Endothelial cell of umbilical vein (primary cell): Measurements from ENCODE around the gene WDR93. TPM values are rescaled to one million over a fixed set of nuclear protein-coding genes. Genes with fewer than 3 reads are reported as not detected.

Experiments
- BruUV-seq: library from RNA; stranded (reverse); fragments of 400-500 nt; replicated peaks from 2 replicates; lab custom pipeline; 2021; lab: Mats Ljungman, UMichigan
- CTCF ChIA-PET: fragments of 300-600, 350-600 bp; sonication (Branson Sonifier 250); formaldehyde crosslinking; loops from one replicate; lab custom pipeline; 2021; ENCODE audit warnings: antibody characterized with exemption, inconsistent platforms; lab: Charles Lee
- POLR2A ChIA-PET: fragments of 300-600, 350-600 bp; sonication (Branson Sonifier 250); formaldehyde crosslinking; loops from one replicate; lab custom pipeline; 2021; ENCODE audit warnings: antibody characterized with exemption, inconsistent platforms; lab: Charles Lee
- DNase-seq: peaks from one replicate; pipeline ENCODE4 v3.0.0-alpha.2; 2011; ENCODE audit warnings: low read depth, low spot score
- FAIRE-seq: peaks from 2 replicates; lab custom pipeline; 2011; peaks lifted over from hg19 to GRCh38; lab: Jason Lieb, UNC
- H2AFZ ChIP-seq: 2 replicates; pipeline ENCODE4 v1.6.0; 2012; ENCODE audit warnings: low read depth, low read length, control low read depth, inconsistent platforms
- H3K27ac ChIP-seq: 2 replicates; pipeline ENCODE4 v1.5.1; 2011; ENCODE audit warnings: low read depth, mild to moderate bottlenecking, control low read depth, low read length, moderate library complexity; ENCODE audit not compliant: insufficient read depth
- H3K27me3 ChIP-seq, 2 experiments: 2 replicates each; pipeline versions ENCODE4 v1.6.0 to v1.6.1; 2011; ENCODE audit warnings: low read length in 2 of 2, mixed read lengths in 1 of 2; ENCODE audit not compliant: control insufficient read depth in 2 of 2, insufficient read depth in 2 of 2
- H3K36me3 ChIP-seq, 2 experiments: 2 replicates in 1 of 2; 3 replicates in 1 of 2; pipeline ENCODE4 v1.5.1; 2011; ENCODE audit warnings: low read length in 2 of 2, mild to moderate bottlenecking in 1 of 2, moderate library complexity in 1 of 2; ENCODE audit not compliant: control insufficient read depth in 2 of 2, insufficient read depth in 2 of 2; ENCODE audit errors: extremely low read depth in 1 of 2
- H3K4me1 ChIP-seq: 3 replicates; pipeline ENCODE4 v1.5.1; 2011; ENCODE audit warnings: mild to moderate bottlenecking, low read length; ENCODE audit not compliant: control insufficient read depth, insufficient read depth; ENCODE audit errors: extremely low read depth
- H3K4me2 ChIP-seq: 2 replicates; pipeline ENCODE4 v1.6.1; 2011; ENCODE audit warnings: low read length, control low read depth, mixed read lengths; ENCODE audit not compliant: insufficient read depth
- H3K4me3 ChIP-seq, 3 experiments: fragments of 200-600 bp in 1 of 3; sonication (generic), shearing (Covaris generic) in 1 of 3; replicated peaks in 1 of 3; 2 replicates each; pipeline ENCODE4 v1.5.1; 2011 to 2016; ENCODE audit warnings: control low read depth in 3 of 3, low read length in 3 of 3, mild to moderate bottlenecking in 2 of 3, inconsistent platforms in 1 of 3, low read depth in 1 of 3, moderate library complexity in 1 of 3; ENCODE audit not compliant: insufficient read depth in 1 of 3
- H3K79me2 ChIP-seq: 2 replicates; pipeline ENCODE4 v1.6.0; 2012; ENCODE audit warnings: low read length, inconsistent platforms; ENCODE audit not compliant: control insufficient read depth, insufficient read depth
- H3K9ac ChIP-seq: replicated peaks from 2 replicates; pipeline ENCODE3; 2011; ENCODE audit warnings: low read length, control low read depth; ENCODE audit not compliant: insufficient read depth; ENCODE audit errors: extremely low read depth
- H3K9me1 ChIP-seq: replicated peaks from 3 replicates; pipeline ENCODE4 v1.6.0; 2011; ENCODE audit warnings: mild to moderate bottlenecking, low read length; ENCODE audit not compliant: control insufficient read depth, insufficient read depth; ENCODE audit errors: extremely low read depth
- H3K9me3 ChIP-seq: replicated peaks from 2 replicates; pipeline ENCODE4 v1.5.1; 2012; ENCODE audit warnings: low read length, inconsistent platforms; ENCODE audit not compliant: control insufficient read depth, insufficient read depth
- H4K20me1 ChIP-seq: replicated peaks from 2 replicates; pipeline ENCODE3; 2011; ENCODE audit warnings: mild to moderate bottlenecking, low read length; ENCODE audit not compliant: control insufficient read depth, insufficient read depth; ENCODE audit errors: extremely low read depth
- POLR2AphosphoS5 ChIP-seq: IDR thresholded peaks from 2 replicates; pipeline ENCODE4 v1.6.1; 2012; ENCODE audit warnings: low read depth, mild to moderate bottlenecking, control low read depth, low read length, moderate library complexity; ENCODE audit not compliant: insufficient read depth
- dilution Hi-C: fragments of 300-500 bp; cut with MboI; formaldehyde crosslinking; loops from one replicate; pipeline ENCODE4 v1.15.0; 2019; ENCODE audit warnings: low sequenced_read_pairs; ENCODE audit not compliant: extremely low pct_ligation_motif_present
- intact Hi-C: fragments of 100-400 bp; cut with micrococcal nuclease; formaldehyde crosslinking; loops from one replicate; pipeline ENCODE4 v1.10.0; 2022
- polyA plus RNA-seq, 4 experiments: library from polyadenylated mRNA; depleted of rRNA in 3 of 4; stranded (reverse) in 3 of 4; unstranded in 1 of 4; fragments of >200 nt; gene quantifications; 2 replicates each; pipeline versions ENCODE4 v1.2.1 to v1.2.3, GENCODE V29; 2011 to 2012; ENCODE audit warnings: missing spikeins in 1 of 4
- total RNA-seq: library from RNA; stranded (reverse); gene quantifications from 2 replicates; pipeline ENCODE4 v1.2.3, GENCODE V29; 2021
- TF ChIP-seq, protein P1 (sequence below), 2 donors: IDR thresholded peaks; 1 replicate in 1 of 2; 2 replicates in 1 of 2; pipeline ENCODE4 v1.5.1; 2011; ENCODE audit warnings: low read length in 2 of 2, mild to moderate bottlenecking in 2 of 2, moderate library complexity in 2 of 2, control low read depth in 1 of 2, inconsistent platforms in 1 of 2, low read depth in 1 of 2; ENCODE audit not compliant: insufficient read depth in 1 of 2; ENCODE audit errors: extremely low read depth in 1 of 2

WDR93 gene
- total and polyA plus RNA-seq, 2 donors (not counting 3 experiments of a cell fraction or from before 2014, with no cell fraction given) = 0.07 TPM; not detected in 1

- no peak overlapping the region for H3K27ac ChIP-seq
- FAIRE-seq (no peak), DNase-seq (no peak)
- dilution Hi-C loops (no loop called here), intact Hi-C loops (loop anchor here (1.0 kb wide), 1 partner anchor 25 kb away; no protein-coding TSS in a partner anchor)
- no peak overlapping the region for H3K9ac ChIP-seq
- peaks cover 0 to 1% of the 10 kb centered on the region in 2 experiments for H3K27me3 ChIP-seq
- H3K79me2 ChIP-seq = no peaks in the 10 kb centered on the region
- TF ChIP-seq POLR2AphosphoS5 = no peak
- H3K4me1 ChIP-seq = no peaks in the 10 kb centered on the region
- ChIA-PET CTCF (interaction anchor here (0.7 to 3.6 kb wide), 19 partner anchors 9 to 549 kb away, joined by 3 to 21 read pairs (median 5); no protein-coding TSS in a partner anchor), POLR2A (no interaction called here)
- no peak overlapping the region for H3K4me2 ChIP-seq
- H2AFZ ChIP-seq = no peak overlapping the region
- H3K9me1 ChIP-seq = no peaks in the 10 kb centered on the region
- BruUV-seq = no TSS peak
- H3K36me3 ChIP-seq = no peaks in the 10 kb centered on the region
- H3K9me3 ChIP-seq = no peaks in the 10 kb centered on the region
- H3K4me3 ChIP-seq = no peak overlapping the region
- no peaks in the 10 kb centered on the region for H4K20me1 ChIP-seq
Observed at GRCh38 chr15:89672221-89673164, 18.1 kb upstream of the WDR93 start.

- no peak overlapping the region for H3K27ac ChIP-seq
- no peaks in the 10 kb centered on the region for H3K4me1 ChIP-seq
- ChIA-PET CTCF (interaction anchor here (0.7 to 3.6 kb wide), 18 partner anchors 8 to 548 kb away, joined by 3 to 21 read pairs (median 5); no protein-coding TSS in a partner anchor), POLR2A (no interaction called here)
- H3K9me1 ChIP-seq = no peaks in the 10 kb centered on the region
- H3K9me3 ChIP-seq = no peaks in the 10 kb centered on the region
- TF ChIP-seq, protein P1, sequence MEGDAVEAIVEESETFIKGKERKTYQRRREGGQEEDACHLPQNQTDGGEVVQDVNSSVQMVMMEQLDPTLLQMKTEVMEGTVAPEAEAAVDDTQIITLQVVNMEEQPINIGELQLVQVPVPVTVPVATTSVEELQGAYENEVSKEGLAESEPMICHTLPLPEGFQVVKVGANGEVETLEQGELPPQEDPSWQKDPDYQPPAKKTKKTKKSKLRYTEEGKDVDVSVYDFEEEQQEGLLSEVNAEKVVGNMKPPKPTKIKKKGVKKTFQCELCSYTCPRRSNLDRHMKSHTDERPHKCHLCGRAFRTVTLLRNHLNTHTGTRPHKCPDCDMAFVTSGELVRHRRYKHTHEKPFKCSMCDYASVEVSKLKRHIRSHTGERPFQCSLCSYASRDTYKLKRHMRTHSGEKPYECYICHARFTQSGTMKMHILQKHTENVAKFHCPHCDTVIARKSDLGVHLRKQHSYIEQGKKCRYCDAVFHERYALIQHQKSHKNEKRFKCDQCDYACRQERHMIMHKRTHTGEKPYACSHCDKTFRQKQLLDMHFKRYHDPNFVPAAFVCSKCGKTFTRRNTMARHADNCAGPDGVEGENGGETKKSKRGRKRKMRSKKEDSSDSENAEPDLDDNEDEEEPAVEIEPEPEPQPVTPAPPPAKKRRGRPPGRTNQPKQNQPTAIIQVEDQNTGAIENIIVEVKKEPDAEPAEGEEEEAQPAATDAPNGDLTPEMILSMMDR (IDR thresholded peaks at IDR 0.05; ENCODE audit: extremely low read depth in 1 of 2, insufficient read depth in 1 of 2, low read depth in 1 of 2, low read length in 2 of 2) = peak; percentile 51 to 79
- TF ChIP-seq POLR2AphosphoS5 = no peak
- H3K4me2 ChIP-seq = no peak overlapping the region
- FAIRE-seq = peak; percentile 26
- dilution Hi-C loops (no loop called here), intact Hi-C loops (loop anchor here (1.0 kb wide), 1 partner anchor 26 kb away; no protein-coding TSS in a partner anchor)
- H4K20me1 ChIP-seq = no peaks in the 10 kb centered on the region
- no peak overlapping the region for H3K4me3 ChIP-seq
- no TSS peak for BruUV-seq
- H3K79me2 ChIP-seq = no peaks in the 10 kb centered on the region
- H3K27me3 ChIP-seq = peaks cover 0 to 1% of the 10 kb centered on the region in 2 experiments
- H2AFZ ChIP-seq = no peak overlapping the region
- no peaks in the 10 kb centered on the region for H3K36me3 ChIP-seq
- DNase-seq = peak; percentile 37
- H3K9ac ChIP-seq = no peak overlapping the region
Observed at GRCh38 chr15:89673165-89673512, 17.5 kb upstream of the WDR93 start.
